Measurements from ENCODE around the gene STYXL2. TPM values are rescaled to one million over a fixed set of nuclear protein-coding genes. Genes with fewer than 3 reads are reported as not detected.

Gene STYXL2
- total and polyA plus RNA-seq, 9 of the 15 experiments (the other 6 are each of a cell fraction or from before 2014, with no cell fraction given) = not detected

- TF ChIP-seq CEBPZ (IDR thresholded peaks at IDR 0.05; ENCODE audit: borderline replicate concordance, low read depth, low read length) (no peak), SIN3A (IDR thresholded peaks at IDR 0.05; ENCODE audit: borderline replicate concordance in 2 of 2, control insufficient read depth in 1 of 2, low read depth in 2 of 2, low read length in 2 of 2) (no peak), HBP1 (CRISPR knock-in tag; IDR thresholded peaks at IDR 0.05) (no peak), MYC (IDR thresholded peaks at IDR 0.05; ENCODE audit: low read depth, low read length) (peak; percentile 59), MYC (CRISPR knock-in tag; IDR thresholded peaks at IDR 0.05; ENCODE audit: borderline replicate concordance, low read depth) (no peak), HOXB6 (CRISPR knock-in tag; IDR thresholded peaks at IDR 0.05; ENCODE audit: borderline replicate concordance) (no peak), SMC3 (conservative IDR thresholded peaks at IDR 0.05; ENCODE audit: insufficient read depth, low read depth, low read length) (peak; percentile 19; the same call in 1 of the 2 replicates), FOS (IDR thresholded peaks at IDR 0.05; ENCODE audit: extremely low read depth, insufficient read length) (no peak), COPS2 (conservative IDR thresholded peaks at IDR 0.05) (no peak), HDAC3 (IDR thresholded peaks at IDR 0.05; ENCODE audit: borderline replicate concordance, partially characterized antibody) (no peak), IFI16 (CRISPR knock-in tag; IDR thresholded peaks at IDR 0.05) (no peak), MECOM (CRISPR knock-in tag; IDR thresholded peaks at IDR 0.05) (no peak), BHLHE40 (IDR thresholded peaks at IDR 0.05; ENCODE audit: low read length) (peak; percentile 20; the same call in 1 of the 2 replicates), TRIM24 (IDR thresholded peaks at IDR 0.05) (no peak), KLF16 (IDR thresholded peaks at IDR 0.05) (peak; percentile 50; the same call in 1 of the 2 replicates), MNT (conservative IDR thresholded peaks at IDR 0.05) (peak in 1 of 2 experiments; percentile 32; a peak in 1 of 4 replicates), SPI1 (IDR thresholded peaks at IDR 0.05; ENCODE audit: borderline replicate concordance, low read depth, low read length) (no peak), ATF3 (IDR thresholded peaks at IDR 0.05) (no peak), ATF3 (CRISPR knock-in tag; conservative IDR thresholded peaks at IDR 0.05) (no peak)
Measured at GRCh38 chr1:167052389-167052788, 41.5 kb upstream of the STYXL2 start (continued).
